Measurements from ENCODE around the gene TOP3A. TPM values are rescaled to one million over a fixed set of nuclear protein-coding genes. Genes with fewer than 3 reads are reported as not detected.
A peak's percentile ranks its signal among the peaks of the same experiment; 100 is the strongest.

Gene TOP3A
- total RNA-seq, 2 experiments from 2014 or later, result 61.8 to 65.7 TPM

DNA sequence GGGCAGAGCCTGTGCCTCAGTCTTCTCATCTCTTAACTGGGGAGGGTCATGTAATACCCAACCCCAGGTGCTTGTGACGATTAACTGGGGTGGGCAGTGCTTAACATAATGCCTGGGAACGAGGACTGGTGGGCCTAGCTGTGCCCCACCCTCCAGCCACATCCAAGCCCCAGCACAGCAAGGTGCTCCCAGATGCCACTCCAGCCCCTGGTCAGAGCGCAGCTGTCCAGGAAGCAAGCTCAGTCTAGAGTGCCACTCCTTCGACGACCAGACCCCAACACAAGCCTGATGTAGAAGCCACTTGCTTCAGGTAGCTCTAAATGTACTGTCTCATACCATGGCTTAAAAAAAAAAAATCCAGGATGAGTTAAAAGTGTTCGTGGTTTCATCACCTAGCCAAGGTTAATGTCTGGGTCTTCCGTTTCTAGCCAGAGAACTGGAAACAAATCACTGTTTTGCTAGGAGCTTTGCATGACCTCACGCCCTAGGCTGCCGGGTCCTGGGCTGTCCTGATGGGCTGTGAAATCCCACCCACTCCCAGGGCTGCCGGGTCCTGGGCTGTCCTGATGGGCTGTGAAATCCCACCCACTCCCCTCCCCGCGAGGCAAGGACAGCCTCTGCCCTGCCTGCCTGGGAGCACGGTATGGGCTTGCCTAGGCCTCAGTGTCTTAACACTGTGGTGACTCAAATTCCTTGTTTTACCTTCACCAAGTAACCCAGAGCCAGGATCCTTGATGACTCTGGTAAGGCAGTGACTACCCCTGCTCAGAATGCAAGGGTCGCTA, 46.7 kb downstream of the TOP3A start:
- H3K4me1 Mint-ChIP-seq (ENCODE audit: low read depth), result peaks cover 15% of the 10 kb centered on the region
- no peak overlapping the region for H3K27ac Mint-ChIP-seq
- no peak overlapping the region for H3K4me3 Mint-ChIP-seq
- H3K36me3 Mint-ChIP-seq (ENCODE audit: low read depth), result peaks cover 6% of the 10 kb centered on the region
- H3K27me3 Mint-ChIP-seq, result no peaks in the 10 kb centered on the region
- ChIA-PET POLR2A (interaction anchor here (1.2 to 1.3 kb wide), 2 partner anchors 17 to 19 kb away, joined by 3 to 6 read pairs; no protein-coding TSS in a partner anchor), CTCF (interaction anchor here (1.2 kb wide), 1 partner anchor 8 kb away, joined by 3 read pairs; no protein-coding TSS in a partner anchor)
- TF ChIP-seq, protein P1, sequence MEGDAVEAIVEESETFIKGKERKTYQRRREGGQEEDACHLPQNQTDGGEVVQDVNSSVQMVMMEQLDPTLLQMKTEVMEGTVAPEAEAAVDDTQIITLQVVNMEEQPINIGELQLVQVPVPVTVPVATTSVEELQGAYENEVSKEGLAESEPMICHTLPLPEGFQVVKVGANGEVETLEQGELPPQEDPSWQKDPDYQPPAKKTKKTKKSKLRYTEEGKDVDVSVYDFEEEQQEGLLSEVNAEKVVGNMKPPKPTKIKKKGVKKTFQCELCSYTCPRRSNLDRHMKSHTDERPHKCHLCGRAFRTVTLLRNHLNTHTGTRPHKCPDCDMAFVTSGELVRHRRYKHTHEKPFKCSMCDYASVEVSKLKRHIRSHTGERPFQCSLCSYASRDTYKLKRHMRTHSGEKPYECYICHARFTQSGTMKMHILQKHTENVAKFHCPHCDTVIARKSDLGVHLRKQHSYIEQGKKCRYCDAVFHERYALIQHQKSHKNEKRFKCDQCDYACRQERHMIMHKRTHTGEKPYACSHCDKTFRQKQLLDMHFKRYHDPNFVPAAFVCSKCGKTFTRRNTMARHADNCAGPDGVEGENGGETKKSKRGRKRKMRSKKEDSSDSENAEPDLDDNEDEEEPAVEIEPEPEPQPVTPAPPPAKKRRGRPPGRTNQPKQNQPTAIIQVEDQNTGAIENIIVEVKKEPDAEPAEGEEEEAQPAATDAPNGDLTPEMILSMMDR (IDR thresholded peaks at IDR 0.05), result no peak
- intact Hi-C loops (cut with micrococcal nuclease), result no loop called here
- ATAC-seq (peak; percentile 35), DNase-seq (no peak)
- H3K9me3 Mint-ChIP-seq, result no peaks in the 10 kb centered on the region

DNA sequence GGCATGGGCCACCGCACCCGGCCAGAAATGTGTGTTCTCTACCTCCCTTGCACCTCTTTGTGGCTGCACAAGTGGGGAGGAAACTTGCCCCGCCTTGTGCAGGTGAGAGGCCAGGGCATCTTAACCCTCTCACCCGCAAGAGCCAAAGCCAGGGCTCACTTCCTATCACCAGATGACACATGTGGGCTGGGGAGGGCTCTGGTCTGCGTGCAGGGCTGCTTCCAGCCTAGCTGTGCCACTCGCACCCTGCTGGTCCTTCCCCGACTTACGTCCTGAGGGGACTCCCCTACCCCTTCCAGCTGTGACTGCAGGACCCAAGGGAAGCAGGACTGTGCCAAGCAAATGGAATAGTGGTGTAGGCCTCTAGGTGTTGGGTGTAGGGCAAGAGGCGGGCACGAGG, 47.4 kb downstream of the TOP3A start:
- Mint-ChIP-seq H3K27me3 (no peaks in the 10 kb centered on the region), H3K36me3 (ENCODE audit: low read depth) (peaks cover 2% of the 10 kb centered on the region), H3K27ac (no peak overlapping the region), H3K4me3 (no peak overlapping the region), H3K9me3 (no peaks in the 10 kb centered on the region), H3K4me1 (ENCODE audit: low read depth) (peaks cover 17% of the 10 kb centered on the region)
- CTCF ChIA-PET, result interaction anchor here (1.2 kb wide), 1 partner anchor 9 kb away, joined by 3 read pairs; no protein-coding TSS in a partner anchor
- ATAC-seq (peak; percentile 40), DNase-seq (no peak)
- POLR2A ChIA-PET, result interaction anchor here (1.2 to 1.3 kb wide), 2 partner anchors 17 to 20 kb away, joined by 3 to 6 read pairs; no protein-coding TSS in a partner anchor
- intact Hi-C loops (cut with micrococcal nuclease), result no loop called here
- TF ChIP-seq, protein P1 (IDR thresholded peaks at IDR 0.05), result no peak

DNA sequence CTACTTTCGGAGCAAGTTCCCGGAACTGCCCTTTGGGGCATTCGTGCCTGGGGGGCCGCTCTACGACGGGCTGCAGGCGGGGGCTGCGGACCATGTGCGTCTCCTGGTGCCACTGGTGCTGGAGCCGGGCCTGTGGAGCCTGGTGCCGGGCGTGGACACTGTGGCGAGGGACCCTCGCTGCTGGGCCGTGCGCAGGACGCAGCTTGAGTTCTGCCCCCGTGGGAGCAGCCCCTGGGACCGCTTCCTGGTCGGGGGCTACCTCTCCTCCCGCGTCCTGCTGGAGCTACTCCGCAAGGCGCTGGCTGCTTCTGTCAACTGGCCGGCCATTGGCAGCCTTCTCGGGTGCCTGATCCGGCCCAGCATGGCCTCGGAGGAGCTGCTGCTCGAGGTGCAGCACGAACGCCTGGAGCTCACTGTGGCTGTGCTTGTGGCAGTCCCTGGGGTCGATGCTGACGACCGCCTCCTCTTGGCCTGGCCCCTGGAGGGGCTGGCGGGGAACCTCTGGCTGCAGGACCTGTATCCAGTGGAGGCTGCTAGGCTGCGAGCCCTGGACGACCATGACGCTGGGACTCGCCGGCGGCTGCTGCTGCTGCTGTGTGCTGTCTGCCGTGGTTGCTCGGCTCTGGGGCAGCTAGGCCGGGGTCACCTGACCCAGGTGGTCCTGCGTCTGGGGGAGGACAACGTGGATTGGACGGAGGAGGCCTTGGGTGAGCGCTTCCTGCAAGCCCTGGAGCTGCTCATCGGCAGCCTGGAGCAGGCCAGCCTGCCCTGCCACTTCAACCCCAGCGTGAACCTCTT, 50.7 kb downstream of the TOP3A start:
- Mint-ChIP-seq H3K4me3 (no peak overlapping the region), H3K9me3 (no peaks in the 10 kb centered on the region), H3K4me1 (ENCODE audit: low read depth) (peaks cover 32% of the 10 kb centered on the region), H3K36me3 (ENCODE audit: low read depth) (no peaks in the 10 kb centered on the region), H3K27ac (no peak overlapping the region), H3K27me3 (no peaks in the 10 kb centered on the region)
- intact Hi-C loops (cut with micrococcal nuclease), result no loop called here
- ATAC-seq (no peak), DNase-seq (no peak)
- TF ChIP-seq, protein P1 (IDR thresholded peaks at IDR 0.05), result no peak
- POLR2A ChIA-PET, result interaction anchor here (0.7 to 1.4 kb wide), 5 partner anchors 10 to 51 kb away, joined by 3 to 4 read pairs (median 4); partner anchors contain the start of genes SMCR8 and TOP3A
- CTCF ChIA-PET, result interaction anchor here (1.2 kb wide), 1 partner anchor 17 kb away, joined by 3 read pairs; no protein-coding TSS in a partner anchor

DNA sequence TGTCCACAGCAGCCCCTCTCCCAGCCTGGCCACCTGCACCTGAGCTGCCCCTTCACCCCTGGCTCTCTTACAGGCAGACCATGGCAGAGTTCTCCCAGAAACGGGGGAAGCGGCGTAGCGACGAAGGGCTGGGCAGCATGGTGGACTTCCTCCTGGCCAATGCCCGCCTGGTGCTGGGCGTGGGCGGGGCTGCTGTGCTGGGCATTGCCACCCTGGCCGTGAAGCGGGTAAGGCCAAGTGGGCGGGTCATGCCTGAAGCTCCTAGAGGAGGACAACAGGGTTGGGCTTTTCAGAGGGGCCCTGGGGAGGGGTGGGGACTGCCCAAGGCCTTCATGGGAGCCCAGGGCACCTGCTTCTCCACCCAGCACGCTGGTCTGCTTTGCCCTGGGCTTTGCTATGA, 52.2 kb downstream of the TOP3A start:
- POLR2A ChIA-PET, result interaction anchor here (1.4 to 2.2 kb wide), 2 partner anchors 12 to 37 kb away, joined by 4 to 13 read pairs; partner anchors contain the start of gene LLGL1
- Mint-ChIP-seq H3K27me3 (no peaks in the 10 kb centered on the region), H3K9me3 (no peaks in the 10 kb centered on the region), H3K36me3 (ENCODE audit: low read depth) (no peaks in the 10 kb centered on the region), H3K4me3 (no peak overlapping the region), H3K27ac (no peak overlapping the region), H3K4me1 (ENCODE audit: low read depth) (peaks cover 30% of the 10 kb centered on the region)
- no peak for DNase-seq
- CTCF ChIA-PET, result interaction anchor here (1.1 to 1.2 kb wide), 2 partner anchors 14 to 45 kb away, joined by 3 read pairs; no protein-coding TSS in a partner anchor
- intact Hi-C loops (cut with micrococcal nuclease), result no loop called here
- TF ChIP-seq, protein P1 (IDR thresholded peaks at IDR 0.05), result no peak
- no peak for ATAC-seq

All from activated CD8-positive, alpha-beta T cell treated with anti-CD3 and anti-CD28 coated beads for 36 hours (primary cell).